ENCODE measurements around the gene GPRASP2.
A peak's percentile ranks its signal among the peaks of the same experiment; 100 is the strongest.
"Not testable (repeated sequence)": the region's sequence is repeated elsewhere in the genome, so short reads cannot be mapped to it uniquely, and the experiment has no call there.

Gene GPRASP2

DNA sequence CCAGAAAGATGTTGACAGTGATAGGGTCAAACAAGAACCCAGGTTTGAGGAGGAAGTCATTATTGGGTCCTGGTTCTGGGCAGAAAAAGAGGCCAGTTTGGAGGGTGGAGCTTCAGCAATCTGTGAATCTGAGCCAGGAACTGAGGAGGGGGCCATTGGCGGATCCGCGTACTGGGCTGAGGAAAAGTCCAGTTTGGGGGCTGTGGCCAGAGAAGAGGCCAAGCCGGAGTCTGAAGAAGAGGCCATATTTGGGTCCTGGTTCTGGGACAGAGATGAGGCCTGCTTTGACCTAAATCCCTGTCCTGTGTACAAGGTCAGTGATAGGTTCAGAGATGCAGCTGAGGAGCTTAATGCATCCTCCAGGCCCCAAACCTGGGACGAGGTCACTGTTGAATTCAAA lies 3.7 kb downstream of the GPRASP2 start:
- no peaks in the 10 kb centered on the region for H3K27me3 ChIP-seq (ENCODE audit: insufficient read depth, low read depth)
- H3K4me1 ChIP-seq (ENCODE audit: low read depth, poor library complexity, severe bottlenecking) = peaks cover 5% of the 10 kb centered on the region
- H3K4me2 ChIP-seq = no peak overlapping the region
- no peaks in the 10 kb centered on the region for H3K79me2 ChIP-seq (ENCODE audit: insufficient read depth, low read depth)
- TF ChIP-seq CTCF (conservative IDR thresholded peaks at IDR 0.05; ENCODE audit: low read depth, low read length) = no peak
- no peaks in the 10 kb centered on the region for H4K20me1 ChIP-seq (ENCODE audit: insufficient read depth)
- no peak overlapping the region for H3K9ac ChIP-seq
- H2AFZ ChIP-seq (ENCODE audit: low read depth) = no peak overlapping the region
- H3K27ac ChIP-seq = no peak overlapping the region
- no peak overlapping the region for H3K4me3 ChIP-seq (IDR thresholded peaks at IDR 0.05; ENCODE audit: insufficient read depth, low read depth, low read length)
- no peaks in the 10 kb centered on the region for H3K36me3 ChIP-seq (ENCODE audit: insufficient read depth)

DNA sequence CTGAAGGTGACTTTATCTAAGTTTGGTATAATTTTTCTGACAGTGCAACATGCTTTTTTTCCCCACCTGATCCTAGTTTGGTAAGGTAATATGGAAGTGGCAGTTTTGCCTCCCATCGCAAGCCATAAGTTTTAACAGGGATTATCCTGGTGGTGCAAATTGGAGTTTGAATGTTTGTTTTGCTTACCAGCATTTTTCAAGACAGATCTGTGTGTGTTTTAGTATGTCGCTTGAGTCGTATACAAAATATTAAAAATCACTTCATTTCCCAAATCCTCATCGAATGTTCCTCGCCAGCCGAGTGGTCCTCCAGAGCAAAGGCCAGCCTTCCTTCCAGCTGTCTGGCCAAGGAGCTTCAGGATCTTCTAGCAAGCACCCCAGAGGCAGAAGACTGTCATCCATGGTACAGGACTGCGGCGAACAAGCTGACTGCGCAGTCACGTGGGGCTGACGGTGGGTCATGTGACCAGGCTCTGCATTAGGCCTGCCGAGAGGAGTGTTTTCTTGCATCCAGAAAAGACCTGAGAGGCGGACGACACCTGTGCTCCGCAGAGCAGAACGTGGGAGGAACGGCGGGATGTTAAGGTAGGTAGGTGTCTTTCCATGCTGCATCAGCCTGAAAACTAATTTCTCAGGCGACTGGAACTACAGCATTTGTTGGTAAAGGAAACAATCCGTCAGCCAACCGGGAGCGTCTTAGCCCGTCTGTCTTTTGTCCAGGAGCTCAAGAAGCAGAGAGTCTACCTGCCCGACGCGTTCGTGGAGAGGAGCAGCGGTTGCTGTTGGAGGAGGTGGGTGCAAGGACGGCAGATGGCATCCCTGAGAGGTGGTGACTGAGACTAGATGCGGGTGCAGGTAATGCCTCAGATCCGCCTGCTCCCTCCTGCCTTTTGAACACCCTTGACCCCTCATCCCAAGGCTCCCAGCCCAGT lies 8.3 kb downstream of the GPRASP2 start, which contains the start of gene GPRASP3:
GPRASP3 (plus strand) TSS at position 507 of the 932 bp plus-strand sequence. CDS start 28,253 bp downstream, outside the sequence.
- Histone ChIP-seq H4K20me1 (ENCODE audit: insufficient read depth) (no peaks in the 10 kb centered on the region), H3K9ac (peak within 1 kb of the TSS; percentile 12; the same call in 1 of the 2 replicates), H2AFZ (ENCODE audit: low read depth) (peak within 1 kb of the TSS; percentile 83), H3K4me1 (ENCODE audit: low read depth, poor library complexity, severe bottlenecking) (peaks cover 5% of the 10 kb centered on the region), H3K27ac (no peak within 1 kb of the TSS), H3K27me3 (ENCODE audit: insufficient read depth, low read depth) (no peaks in the 10 kb centered on the region), H3K79me2 (ENCODE audit: insufficient read depth, low read depth) (no peaks in the 10 kb centered on the region), H3K4me3 (IDR thresholded peaks at IDR 0.05; ENCODE audit: insufficient read depth, low read depth, low read length) (no peak within 1 kb of the TSS), H3K36me3 (ENCODE audit: insufficient read depth) (no peaks in the 10 kb centered on the region), H3K4me2 (peak within 1 kb of the TSS; percentile 71)
- no peak for TF ChIP-seq CTCF (conservative IDR thresholded peaks at IDR 0.05; ENCODE audit: low read depth, low read length)

DNA sequence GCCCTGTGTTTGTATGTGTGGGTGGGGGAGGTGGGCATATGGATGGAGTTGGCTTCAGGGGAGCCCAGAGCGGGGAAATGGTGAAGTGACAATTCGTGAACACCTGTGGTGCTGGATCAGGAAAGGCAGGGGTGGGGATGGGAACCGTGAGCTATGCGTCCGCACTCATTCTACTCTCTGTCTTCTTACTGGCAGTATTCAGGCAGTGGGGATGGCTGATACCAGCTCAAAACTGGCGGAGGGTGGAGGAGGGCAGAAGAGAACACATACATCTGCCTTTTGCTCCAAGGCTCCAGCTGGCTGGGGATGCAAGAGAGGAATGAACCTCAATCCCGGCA lies 8.9 kb downstream of the GPRASP2 start:
- not testable (repeated sequence) for H3K4me3 ChIP-seq (IDR thresholded peaks at IDR 0.05; ENCODE audit: insufficient read depth, low read depth, low read length); H3K27ac ChIP-seq; H3K9ac ChIP-seq; H3K36me3 ChIP-seq (ENCODE audit: insufficient read depth); H3K79me2 ChIP-seq (ENCODE audit: insufficient read depth, low read depth); H4K20me1 ChIP-seq (ENCODE audit: insufficient read depth); H3K27me3 ChIP-seq (ENCODE audit: insufficient read depth, low read depth); H3K4me1 ChIP-seq (ENCODE audit: low read depth, poor library complexity, severe bottlenecking)
- Histone ChIP-seq H3K4me2 (peak overlapping the region; percentile 71; the same call in 1 of the 2 replicates), H2AFZ (ENCODE audit: low read depth) (peak overlapping the region; percentile 83)

GRCh38 chrX:102723456-102723855 lies 11.2 kb downstream of the GPRASP2 start:
- TF ChIP-seq CTCF (conservative IDR thresholded peaks at IDR 0.05; ENCODE audit: low read depth, low read length) = no peak
- no peaks in the 10 kb centered on the region for H3K36me3 ChIP-seq (ENCODE audit: insufficient read depth)
- H3K4me2 ChIP-seq = no peak overlapping the region
- H3K27ac ChIP-seq = no peak overlapping the region
- H3K4me3 ChIP-seq (IDR thresholded peaks at IDR 0.05; ENCODE audit: insufficient read depth, low read depth, low read length) = no peak overlapping the region
- H3K79me2 ChIP-seq (ENCODE audit: insufficient read depth, low read depth) = no peaks in the 10 kb centered on the region
- no peaks in the 10 kb centered on the region for H3K27me3 ChIP-seq (ENCODE audit: insufficient read depth, low read depth)
- H3K9ac ChIP-seq = no peak overlapping the region
- H2AFZ ChIP-seq (ENCODE audit: low read depth) = no peak overlapping the region
- no peaks in the 10 kb centered on the region for H4K20me1 ChIP-seq (ENCODE audit: insufficient read depth)
- peaks cover 5% of the 10 kb centered on the region for H3K4me1 ChIP-seq (ENCODE audit: low read depth, poor library complexity, severe bottlenecking)

GRCh38 chrX:102727761-102728160 lies 15.5 kb downstream of the GPRASP2 start:
- Histone ChIP-seq H4K20me1 (ENCODE audit: insufficient read depth) (no peaks in the 10 kb centered on the region), H3K36me3 (ENCODE audit: insufficient read depth) (no peaks in the 10 kb centered on the region), H3K4me3 (IDR thresholded peaks at IDR 0.05; ENCODE audit: insufficient read depth, low read depth, low read length) (no peak overlapping the region), H2AFZ (ENCODE audit: low read depth) (no peak overlapping the region), H3K4me1 (ENCODE audit: low read depth, poor library complexity, severe bottlenecking) (no peaks in the 10 kb centered on the region), H3K9ac (no peak overlapping the region), H3K79me2 (ENCODE audit: insufficient read depth, low read depth) (no peaks in the 10 kb centered on the region), H3K27ac (no peak overlapping the region), H3K27me3 (ENCODE audit: insufficient read depth, low read depth) (no peaks in the 10 kb centered on the region), H3K4me2 (no peak overlapping the region)
- TF ChIP-seq CTCF (conservative IDR thresholded peaks at IDR 0.05; ENCODE audit: low read depth, low read length) = no peak

All from KMS-11 (cell line).